Measurements from ENCODE around the gene UNC5B.

Gene UNC5B

DNA sequence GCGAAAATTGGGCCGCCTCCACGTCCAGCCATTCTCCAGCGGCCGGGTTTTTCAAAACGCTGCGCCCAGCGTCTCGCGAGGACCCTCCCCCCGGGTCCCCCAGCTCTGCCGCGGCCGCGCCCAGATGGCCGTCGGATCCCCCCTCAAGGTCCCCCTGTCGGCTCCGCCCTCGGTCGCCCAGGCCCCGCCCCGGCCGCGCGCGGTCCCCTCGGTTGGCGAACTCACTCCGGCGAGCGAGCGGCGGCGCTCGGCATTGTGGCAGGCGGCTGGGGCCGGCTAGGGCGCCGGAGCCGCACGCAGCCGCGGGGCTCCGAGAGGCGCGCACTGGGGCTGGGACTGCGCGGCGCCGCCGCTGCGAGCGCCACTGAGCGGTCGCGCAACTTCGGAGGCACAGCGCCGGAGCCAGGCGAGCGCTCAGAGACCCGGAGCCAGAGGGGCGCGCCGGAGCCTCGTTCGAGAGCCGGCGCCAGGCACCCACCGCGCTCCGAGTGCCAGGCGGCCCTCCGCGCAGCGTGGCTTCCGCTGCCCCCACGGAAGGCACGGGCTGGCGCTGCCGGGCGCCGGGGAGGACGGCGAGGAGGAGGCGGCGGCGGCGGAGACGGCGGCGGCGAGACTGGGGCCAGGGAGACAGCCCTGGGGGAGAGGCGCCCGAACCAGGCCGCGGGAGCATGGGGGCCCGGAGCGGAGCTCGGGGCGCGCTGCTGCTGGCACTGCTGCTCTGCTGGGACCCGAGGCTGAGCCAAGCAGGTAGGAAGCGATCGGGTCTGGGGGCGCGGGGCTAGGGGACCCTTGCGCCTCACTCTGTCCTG is at the start of gene UNC5B:
Gene UNC5B (plus strand): TSS at position 253 of the 809 bp plus-strand sequence. CDS start 416 bp downstream, at position 669.
- no peak for DNase-seq

DNA sequence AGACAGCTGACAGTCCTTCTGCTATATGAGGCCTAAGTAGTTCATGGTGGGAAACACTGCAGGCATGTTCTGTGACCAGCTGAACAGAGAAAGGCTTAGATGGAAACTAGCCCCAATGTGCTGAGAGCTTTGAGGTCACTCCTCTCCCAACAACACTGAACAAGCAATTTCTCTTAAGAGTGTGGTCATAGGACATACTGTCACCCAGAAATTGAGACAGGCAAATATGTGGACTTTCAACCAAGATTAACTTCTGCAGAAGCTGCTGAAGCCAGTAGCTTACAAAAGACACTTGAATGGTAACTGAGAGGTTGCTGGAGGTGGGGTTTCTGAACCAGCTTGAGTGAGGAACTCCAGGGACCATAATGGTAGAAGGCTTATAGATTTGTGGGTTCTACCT is 38.9 kb upstream of the UNC5B start:
- no peak for DNase-seq

DNA sequence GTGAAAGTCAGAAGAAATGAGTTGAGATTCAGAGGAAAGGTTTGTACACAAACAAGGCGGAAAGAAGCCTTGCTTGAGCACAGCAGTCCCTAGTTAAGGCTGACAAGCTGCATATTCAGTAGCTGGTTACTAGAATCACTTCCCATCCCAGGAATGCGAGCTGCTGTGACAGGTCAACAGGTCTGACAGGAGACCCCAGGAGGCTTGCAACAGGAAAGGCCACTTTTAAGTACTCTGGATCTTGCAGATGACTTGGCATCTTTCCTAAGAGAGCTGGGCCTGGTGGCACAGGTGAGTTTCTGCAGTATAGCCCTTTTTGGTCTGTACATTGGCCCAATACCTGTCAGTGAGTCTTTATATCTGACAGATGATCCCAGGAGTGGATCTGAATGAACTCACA is 35.7 kb upstream of the UNC5B start:
- DNase-seq, result no peak

DNA sequence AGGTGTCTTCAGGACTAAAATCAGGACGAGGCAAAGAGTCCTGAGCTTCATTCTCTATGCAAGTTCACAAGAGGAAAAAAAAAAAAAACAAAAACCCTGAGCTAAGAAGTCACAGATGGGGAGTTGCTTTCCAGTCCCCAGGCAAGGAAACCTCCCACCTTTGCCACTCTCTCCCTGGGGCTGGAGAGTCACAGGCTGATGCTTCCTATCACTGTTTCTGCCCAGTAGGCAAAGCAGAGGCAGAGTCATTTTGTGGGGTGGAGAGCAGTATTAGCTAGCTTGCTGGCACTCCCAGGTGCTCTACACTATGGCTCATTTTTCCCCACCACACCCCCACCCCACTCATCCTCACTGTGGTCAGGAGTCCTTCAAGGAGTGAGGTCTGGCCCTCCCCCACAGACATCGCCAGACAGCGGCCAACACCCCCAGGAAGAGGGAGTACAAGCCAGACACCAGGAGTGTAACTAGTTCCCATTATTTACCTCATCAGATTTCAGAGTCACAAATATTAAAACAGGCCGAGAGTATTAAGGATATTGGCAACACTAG is 34.6 kb upstream of the UNC5B start:
- DNase-seq, result no peak

DNA sequence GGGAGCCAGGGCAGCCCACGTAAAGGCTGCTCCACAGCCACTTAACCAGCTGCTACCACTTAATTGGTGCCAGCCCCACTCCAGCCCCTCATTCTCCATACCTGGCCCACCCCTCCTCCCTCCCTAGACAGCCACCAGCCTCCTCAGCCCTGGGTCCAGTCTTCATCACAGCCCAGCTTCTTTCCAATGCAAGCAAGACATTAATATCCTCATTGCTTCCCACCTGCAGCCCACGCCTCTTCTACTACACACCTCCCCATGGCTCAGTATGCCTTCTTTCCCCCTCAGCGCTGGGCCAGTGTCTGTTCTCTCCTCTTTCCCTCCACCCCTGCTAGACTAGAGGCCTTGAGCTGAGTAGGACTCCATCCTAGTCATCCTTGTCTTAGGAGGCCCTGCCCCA is 33.5 kb upstream of the UNC5B start:
- no peak for DNase-seq

DNA sequence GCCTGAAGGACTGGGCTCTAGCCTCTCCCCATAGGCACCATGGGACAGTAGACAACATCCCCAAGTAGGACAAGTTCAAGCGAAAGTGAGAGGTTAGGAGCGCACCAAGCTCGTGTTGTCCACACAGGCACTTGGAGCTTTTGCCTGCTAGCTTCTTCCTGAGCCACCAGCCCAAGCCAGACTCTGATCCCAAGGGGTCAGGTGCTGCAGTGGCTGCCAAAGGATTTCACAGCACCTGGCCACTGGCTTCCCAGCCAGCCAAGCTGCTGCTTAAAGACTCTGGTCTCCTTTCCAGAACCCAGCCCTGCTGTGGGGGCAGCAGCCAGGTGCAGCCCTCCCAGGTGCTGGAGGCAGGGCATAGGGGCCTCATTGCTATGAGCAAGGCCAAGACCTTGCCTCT is 33.0 kb upstream of the UNC5B start:
- no peak for DNase-seq

DNA sequence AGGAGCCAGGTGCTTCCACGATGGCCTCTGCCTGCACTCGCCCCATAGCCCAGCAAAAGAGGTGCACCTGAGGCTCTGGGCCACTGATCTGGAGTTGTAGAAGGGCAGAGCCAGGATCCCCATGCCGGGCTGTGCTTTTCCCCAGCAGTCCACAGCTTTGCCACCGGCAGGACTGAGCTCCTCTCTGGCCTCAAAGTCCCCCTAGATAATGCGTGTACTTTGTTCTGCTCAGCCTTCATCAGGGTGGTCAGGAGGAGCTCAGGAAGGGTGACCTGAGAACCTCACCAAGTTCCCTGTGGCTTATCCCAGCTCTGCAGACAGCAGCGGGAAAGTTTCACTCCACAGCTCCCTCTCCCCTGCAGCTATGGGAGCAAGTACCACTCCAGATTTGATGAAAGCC is 27.9 kb upstream of the UNC5B start:
- DNase-seq, result no peak

DNA sequence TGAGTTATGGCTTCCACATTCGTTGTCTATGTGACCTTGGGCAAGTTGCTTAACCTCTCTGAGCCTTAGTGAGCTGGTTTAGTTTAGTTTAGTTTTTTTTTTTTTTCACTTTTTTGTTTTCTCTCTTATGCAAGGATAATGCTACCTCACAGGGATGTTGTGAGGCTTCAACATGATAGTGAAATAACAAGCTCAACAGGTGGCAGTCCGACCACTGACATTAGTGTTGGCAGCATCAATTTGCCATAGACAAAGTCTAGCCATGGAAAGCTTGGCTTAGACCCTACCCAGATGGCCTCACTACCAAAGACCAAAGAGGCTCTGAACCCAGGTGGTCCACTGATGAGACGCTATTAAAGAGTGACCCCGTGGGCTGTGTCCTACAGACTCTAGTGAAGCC is 27.2 kb upstream of the UNC5B start:
- DNase-seq, result no peak

DNA sequence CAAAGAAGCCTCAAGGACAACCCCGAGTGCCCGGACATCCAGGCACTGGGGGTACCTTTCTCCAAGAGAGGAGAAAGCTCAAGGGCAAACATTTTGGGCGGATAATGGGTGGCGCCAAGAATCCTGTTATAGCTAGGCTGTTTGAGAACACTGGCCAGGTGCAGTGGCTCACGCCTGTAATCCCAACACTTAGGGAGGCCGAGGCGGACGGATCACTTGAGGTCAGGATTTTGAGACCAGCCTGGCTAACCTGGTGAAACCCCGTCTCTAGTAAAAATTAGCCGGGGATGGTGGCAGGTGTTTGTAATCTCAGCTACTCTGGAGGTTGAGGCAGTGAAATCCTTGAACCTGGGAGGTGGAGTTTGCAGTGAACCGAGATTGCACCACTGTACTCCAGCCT is 25.2 kb upstream of the UNC5B start:
- DNase-seq, result no peak

DNA sequence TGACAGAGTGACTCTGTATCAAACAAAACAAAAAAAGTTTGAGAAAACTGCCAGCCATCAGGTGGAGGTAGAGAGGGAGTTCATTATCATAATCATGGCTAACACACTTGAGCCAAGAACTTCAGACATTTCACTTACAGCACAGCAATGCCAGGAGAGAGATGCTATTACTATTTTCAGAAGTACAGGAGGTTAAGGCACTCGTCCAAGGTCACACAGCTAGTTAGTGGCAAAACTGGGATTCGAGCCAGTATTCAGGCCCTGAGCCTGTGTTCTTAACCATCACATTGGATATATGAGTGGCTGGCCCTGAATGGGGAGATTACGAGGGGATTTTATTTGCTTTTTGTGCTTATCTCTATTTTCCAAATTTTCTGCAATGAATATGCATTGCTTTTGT is 24.8 kb upstream of the UNC5B start:
- no peak for DNase-seq

DNA sequence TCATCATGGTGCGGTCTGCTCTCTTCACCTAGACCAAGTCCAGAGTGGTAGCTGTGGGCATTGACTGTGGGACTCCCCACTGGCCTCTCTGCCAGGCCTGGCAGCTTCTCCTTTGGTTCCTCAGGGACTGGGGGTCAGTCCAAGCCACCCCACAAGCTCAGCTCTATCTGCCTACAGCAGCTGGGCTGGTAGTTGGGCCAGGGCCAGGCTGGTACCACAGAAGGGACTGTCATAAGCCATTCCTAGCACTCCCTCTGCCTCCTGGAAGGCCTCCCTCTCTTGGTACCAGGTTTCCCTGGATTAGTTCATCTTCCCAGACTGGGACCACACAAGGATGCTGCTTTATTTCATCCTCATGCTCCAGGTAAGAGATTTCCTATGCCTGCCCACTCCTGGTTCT is 24.2 kb upstream of the UNC5B start:
- DNase-seq, result no peak

DNA sequence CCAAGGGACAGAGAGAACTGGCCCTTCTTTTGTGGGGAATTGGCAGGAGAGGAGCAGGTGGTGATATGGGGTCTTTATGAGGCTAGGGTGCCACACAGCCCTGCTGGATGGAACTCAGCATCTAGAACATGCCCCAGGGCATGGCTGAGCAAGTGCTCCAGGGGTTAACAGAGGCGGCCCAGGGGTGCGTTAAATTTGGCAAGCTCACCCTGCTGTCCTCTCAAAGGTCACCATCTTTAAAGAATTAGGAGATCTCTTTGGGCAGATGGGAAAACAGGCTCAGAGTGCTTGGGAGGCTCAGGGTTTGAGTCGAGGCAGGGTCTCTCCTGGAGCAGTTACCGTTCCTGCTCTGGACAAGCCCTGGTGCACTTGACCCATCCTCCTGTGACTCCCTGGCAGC is 21.4 kb upstream of the UNC5B start:
- DNase-seq, result no peak

DNA sequence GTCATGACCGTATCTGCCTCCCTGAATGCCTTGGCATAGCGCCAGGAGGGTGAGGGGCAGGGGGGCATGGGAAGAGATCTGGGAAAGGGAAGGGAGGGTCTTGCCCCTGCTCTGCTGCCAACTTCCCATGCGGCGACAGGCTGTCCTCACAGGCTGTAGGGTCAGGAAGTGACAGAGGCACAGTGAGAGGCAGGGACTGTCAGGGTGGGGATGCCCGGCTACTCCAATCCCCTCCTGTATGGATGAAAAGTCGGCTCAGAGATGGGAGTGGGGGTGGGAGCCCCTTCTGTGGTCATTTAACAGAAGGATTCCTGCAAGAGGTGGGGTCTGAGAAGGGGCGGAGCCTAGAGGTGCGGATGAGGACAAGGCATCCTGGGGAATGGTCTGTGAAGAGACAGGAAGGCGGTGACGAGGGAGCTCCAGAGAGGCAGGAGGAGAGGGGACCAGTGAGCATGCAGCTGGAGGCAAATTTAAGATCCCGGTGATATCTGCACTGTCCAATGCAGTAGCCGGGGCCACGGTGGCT is 20.8 kb upstream of the UNC5B start:
- DNase-seq, result no peak

DNA sequence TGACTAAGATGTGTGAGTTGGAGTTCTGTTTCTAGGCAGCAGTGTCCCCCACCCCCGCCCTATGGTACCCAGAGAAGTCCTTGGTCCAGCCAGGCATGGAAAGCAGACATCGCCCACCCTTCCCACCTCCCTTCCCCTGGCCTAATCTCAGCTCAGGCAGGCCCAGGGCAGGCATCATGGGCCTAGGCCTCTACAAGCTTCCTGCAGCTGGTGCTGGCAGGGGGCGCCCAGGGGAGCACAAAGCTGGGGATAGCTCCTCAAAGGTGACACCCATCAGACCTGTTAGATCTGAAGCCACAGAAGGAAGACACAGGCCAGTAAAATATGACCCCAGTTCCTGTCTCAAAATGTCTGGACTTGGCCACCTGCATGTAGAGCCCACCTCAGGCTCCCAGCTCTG is 18.9 kb upstream of the UNC5B start:
- no peak for DNase-seq

DNA sequence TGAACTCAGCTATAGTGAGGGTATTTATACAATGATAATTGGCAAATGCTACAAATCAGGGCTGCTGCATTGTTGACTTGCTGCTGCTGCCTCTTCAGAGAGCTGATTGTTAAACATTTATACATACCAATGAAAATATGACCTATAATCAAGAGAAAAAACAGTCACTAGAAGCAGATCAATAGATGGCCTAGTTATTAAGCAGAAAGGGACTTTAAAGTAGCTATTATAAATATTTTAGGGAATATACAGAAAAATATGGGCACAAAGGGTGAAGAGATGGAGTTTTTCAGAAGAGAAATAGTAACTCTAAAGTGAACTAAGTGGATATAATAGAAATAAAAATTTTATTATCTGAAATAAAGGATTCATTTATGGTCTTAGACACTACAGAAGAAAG is 14.4 kb upstream of the UNC5B start:
- no peak for DNase-seq

DNA sequence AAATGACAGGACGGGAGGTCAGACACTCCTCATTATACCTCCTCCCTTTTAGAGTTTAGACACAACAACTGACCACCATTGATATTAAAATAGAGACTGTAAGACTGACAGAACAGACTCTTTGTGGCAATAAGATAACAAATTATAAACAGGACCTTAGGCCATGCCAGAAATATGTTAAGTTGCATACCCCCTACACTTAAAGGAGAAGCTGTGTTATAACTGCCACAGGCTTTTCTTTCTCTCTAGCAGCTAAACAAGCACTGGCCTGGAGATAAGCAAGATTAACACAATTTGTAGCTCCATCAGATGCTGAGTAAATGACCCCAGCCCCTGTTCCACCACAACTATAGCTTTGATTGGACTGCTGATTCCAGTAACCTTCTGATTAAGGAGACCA is 10.5 kb upstream of the UNC5B start:
- no peak for DNase-seq

DNA sequence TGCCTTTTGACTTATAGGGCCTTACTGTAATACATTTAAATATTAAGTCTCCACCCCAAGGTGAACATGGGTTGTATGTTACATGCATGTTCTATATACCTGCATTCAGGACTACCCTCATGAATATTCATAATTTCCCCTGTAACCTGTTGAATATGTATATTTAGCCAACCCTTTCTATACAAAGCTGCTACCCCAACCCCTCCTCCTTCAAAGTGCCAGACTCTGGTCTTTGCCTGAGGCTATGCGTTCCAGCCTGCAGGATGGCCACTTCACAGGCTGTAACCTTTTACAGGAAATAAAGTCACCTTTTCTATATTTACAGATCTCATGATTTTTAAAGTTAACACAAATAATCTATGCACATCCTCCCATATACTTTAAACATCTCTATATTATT is 10.1 kb upstream of the UNC5B start:
- no peak for DNase-seq

DNA sequence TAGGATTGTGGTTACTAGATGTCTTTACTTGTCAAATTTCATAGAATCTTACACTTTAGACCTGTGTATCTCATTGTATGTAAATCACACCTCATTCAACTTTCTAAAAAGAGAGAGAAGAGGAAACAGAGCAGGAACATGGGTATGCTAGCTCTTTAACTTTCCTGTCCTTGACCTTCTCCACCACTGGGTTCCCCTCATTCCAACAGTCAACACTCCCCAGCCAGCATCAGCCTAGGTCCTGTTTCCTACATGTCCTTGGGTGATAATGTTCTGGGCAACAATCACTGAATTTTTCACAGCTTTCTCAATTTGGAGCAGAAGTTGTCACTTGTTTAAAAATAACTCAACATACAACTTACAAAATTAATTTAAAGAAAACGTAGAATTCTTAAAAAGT is 9.2 kb upstream of the UNC5B start:
- DNase-seq, result no peak

DNA sequence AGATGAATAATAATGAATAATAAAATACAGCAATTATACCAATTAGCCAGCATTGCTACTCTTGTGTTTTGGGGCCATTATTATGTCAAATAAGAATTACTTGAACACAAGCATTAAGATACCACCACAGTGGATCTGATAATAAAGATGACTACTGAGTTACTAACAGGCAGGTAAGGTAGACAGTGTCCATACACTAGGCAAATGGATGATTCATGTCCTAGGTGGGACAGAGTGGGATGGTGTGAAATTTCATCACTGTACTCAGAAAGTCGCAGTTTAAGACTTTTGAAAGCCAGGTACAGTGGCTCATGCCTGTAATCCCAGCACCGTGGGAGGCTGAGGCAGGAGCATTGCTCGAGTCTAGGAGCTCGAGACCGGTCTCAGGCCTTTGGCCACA is 8.7 kb upstream of the UNC5B start:
- no peak for DNase-seq

DNA sequence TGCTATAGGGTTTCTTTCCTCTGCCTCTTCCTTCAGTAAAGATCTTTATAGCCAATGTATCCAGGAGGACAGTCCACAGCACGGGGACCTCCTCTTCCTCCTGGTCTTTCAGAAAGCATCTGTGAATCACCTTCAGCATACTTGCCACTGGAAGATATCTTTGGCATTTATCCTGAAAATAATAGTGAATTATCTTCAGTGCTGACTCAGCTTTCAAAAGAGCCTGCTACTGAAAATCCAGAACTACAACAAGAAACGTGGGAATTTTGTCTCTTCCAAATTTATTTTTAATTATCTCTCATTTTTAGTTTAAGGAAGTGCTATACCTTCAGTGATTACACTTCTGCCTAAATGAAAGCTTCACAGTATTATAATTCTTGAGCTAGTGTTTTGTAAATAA is 7.6 kb upstream of the UNC5B start:
- no peak for DNase-seq

DNA sequence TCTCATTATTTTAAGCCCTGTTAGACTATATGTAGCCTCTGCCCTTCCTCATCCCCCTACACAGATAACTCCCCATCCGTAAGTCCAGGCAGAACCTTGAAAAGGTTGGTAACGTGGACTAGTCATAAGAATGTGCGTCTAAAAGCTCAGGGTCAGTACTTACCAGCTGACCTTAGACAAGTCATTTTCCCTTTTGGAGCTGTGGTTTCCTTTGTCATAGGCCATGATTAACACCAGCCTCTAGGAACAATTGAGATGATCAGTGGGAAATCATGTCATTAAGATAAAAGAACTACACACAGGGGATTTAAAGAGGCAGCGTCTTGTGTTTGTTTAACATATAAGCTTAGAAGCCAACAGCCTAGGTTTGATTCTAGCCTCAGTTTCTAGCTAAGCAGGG is 6.9 kb upstream of the UNC5B start:
- no peak for DNase-seq

DNA sequence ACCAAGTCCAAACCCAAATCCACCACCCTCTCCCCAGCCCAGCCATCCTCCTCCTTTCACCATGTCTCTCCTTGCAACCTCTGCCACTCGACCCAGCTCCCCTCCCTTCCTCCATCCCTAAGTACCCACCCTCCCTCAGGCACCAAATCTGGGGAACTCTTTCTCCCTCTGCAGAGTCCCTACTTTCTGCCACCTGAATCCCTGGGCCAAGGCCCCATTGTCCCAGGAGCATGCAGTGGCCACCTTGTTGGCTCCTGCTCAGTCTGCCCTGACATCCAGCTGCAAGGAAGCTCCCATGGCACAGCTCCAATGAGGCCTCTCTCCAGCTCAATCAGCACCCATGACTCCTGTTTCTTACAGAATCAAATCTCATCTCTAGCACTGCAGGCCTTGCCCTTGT is 5.5 kb upstream of the UNC5B start:
- no peak for DNase-seq

DNA sequence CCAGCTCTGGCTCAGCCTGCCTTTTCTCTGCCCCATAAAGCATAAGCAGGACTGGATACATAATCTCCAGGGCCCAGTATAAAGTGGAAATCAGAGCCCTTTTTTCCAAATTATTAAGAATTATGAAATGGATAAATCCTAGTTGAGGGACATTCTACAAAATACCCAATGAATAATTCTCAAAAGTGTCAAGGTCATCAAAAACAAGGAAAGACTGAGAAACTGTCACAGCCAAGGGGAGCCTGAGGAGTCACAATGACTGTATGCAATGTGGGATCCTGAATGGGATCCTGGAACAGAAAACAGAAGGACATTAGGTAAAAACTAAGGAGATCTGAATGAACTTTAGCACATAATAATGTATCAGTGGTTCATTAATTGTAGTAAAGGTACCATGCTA is 4.8 kb upstream of the UNC5B start:
- DNase-seq, result no peak

DNA sequence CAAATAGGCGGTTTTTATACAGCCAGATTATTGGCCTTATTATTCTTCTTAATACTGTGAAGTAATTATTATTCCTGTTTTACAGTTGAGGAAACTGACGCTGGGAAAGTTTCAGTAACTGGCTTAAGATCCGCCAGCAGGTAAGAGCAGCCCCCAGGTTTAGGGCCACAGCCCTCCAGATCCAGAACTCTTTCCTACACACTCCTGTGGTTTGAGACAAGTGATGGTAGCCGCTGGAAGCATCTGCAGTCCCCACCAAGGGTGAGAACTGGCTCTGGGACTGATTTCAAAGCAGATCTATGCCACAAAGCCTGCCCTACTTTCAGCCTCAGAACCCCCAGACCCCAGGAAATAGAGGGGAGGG is 3.0 kb upstream of the UNC5B start:
- DNase-seq, result no peak
